Transverse colon (tissue), 4 donors: ENCODE data around the gene PPP1R36. TPM values are rescaled to one million over a fixed set of nuclear protein-coding genes. Genes with fewer than 3 reads are reported as not detected.
"Not testable (repeated sequence)": the region's sequence is repeated elsewhere in the genome, so short reads cannot be mapped to it uniquely, and the experiment has no call there.

Experiments
- DNase-seq: peaks from one replicate; pipeline ENCODE4 v3.0.0-alpha.2; 2019
- H3K27ac ChIP-seq, 4 donors: fragments of 200-600 bp; sonication (generic); 2 replicates each; pipeline ENCODE4 v1.5.1; 2016 to 2018; ENCODE audit warnings: inconsistent platforms in 4 of 4
- H3K27me3 ChIP-seq: fragments of 200-600 bp; sonication (generic); 2 replicates; pipeline ENCODE4 v1.5.1; 2017; ENCODE audit warnings: inconsistent platforms
- H3K36me3 ChIP-seq, 4 donors: fragments of 200-600 bp; sonication (generic); 2 replicates each; pipeline ENCODE4 v1.5.1; 2017 to 2019; ENCODE audit warnings: inconsistent platforms in 4 of 4
- H3K4me1 ChIP-seq, 4 donors: fragments of 200-600 bp; sonication (generic); 2 replicates each; pipeline ENCODE4 v1.5.1; 2017 to 2020; ENCODE audit warnings: inconsistent platforms in 4 of 4
- H3K4me3 ChIP-seq, 4 donors: fragments of 200-600 bp; sonication (generic); 1 replicate in 1 of 4; 2 replicates in 3 of 4; pipeline versions ENCODE4 v1.5.1 to v1.6.1; 2017 to 2019; ENCODE audit warnings: inconsistent platforms in 4 of 4
- H3K9me3 ChIP-seq, 2 donors: fragments of 200-600 bp; sonication (generic); 2 replicates each; pipeline ENCODE4 v1.5.1; 2017 to 2019; ENCODE audit warnings: inconsistent platforms in 2 of 2
- CTCF ChIP-seq, 5 experiments: fragments of 200-600 bp in 3 of 5; fragments of 450-650 bp in 2 of 5; sonication (generic) in 3 of 5; IDR thresholded peaks; 1 replicate in 2 of 5; 2 replicates in 3 of 5; pipeline ENCODE4 v1.5.1; 2016 to 2017; ENCODE audit warnings: antibody characterized with exemption in 5 of 5, inconsistent platforms in 3 of 5, mild to moderate bottlenecking in 2 of 5, moderate library complexity in 1 of 5
- EP300 ChIP-seq: sonication (generic); formaldehyde crosslinking; IDR thresholded peaks from one replicate; pipeline ENCODE4 v1.6.1; 2017; ENCODE audit warnings: antibody characterized with exemption, low read depth
- POLR2A ChIP-seq: fragments of 450-650 bp; IDR thresholded peaks from one replicate; pipeline ENCODE4 v1.6.1; 2016; ENCODE audit warnings: antibody characterized with exemption, mild to moderate bottlenecking, moderate library complexity
- POLR2AphosphoS5 ChIP-seq, 3 donors: sonication (generic); formaldehyde crosslinking; IDR thresholded peaks; one replicate each; pipeline ENCODE4 v1.6.1; 2016; ENCODE audit warnings: antibody characterized with exemption in 3 of 3
- WGBS, 2 donors: methylation state at CpG; one replicate each; pipeline ENCODE4 v1.1.5; 2018; ENCODE audit warnings: low coverage in 1 of 2; 5-methylcytosine and 5-hydroxymethylcytosine counted together
- in situ Hi-C, 4 donors: fragments of 200-750 bp; cut with MboI; loops; one replicate each; pipeline versions ENCODE4 v1.15.0 to v1.15.1; 2017; ENCODE audit warnings: low sequenced_read_pairs in 3 of 4, low pct_ligation_motif_present in 1 of 4, low pct_unique_long_range_greater_than_20kb in 1 of 4
- intact Hi-C: fragments of 100-400 bp; cut with DNase I; formaldehyde crosslinking; loops from one replicate; pipeline ENCODE4 v1.15.1; 2023; ENCODE audit warnings: low total_unique reads
- total RNA-seq, 4 donors: library from RNA; depleted of rRNA; stranded (reverse); fragments of >200 nt; gene quantifications; one replicate each; pipeline ENCODE4 v1.1.0, GENCODE V29; 2016

The PPP1R36 gene
- total RNA-seq, 4 donors from 2014 or later, result 2.4 to 11.2 (median 9.1) TPM

- in situ Hi-C loops, result no loop called here
- 79 to 80% methylated on average over 6 of the region's 6 CpGs for WGBS, 2 donors
- no peak overlapping the region for H3K4me3 ChIP-seq
Observed at GRCh38 chr14:64563696-64564095, 13.9 kb downstream of the PPP1R36 start.

GRCh38 chr14:64566651-64567122 lies 16.9 kb downstream of the PPP1R36 start:
- H3K4me1 ChIP-seq, result peaks cover 0 to 24% (median 5%) of the 10 kb centered on the region in 4 donors
- peak overlapping the region; percentile 37 to 77 (median 62) for H3K27ac ChIP-seq
- no peak overlapping the region for H3K4me3 ChIP-seq
- intact Hi-C loops, result loop anchor here (2.0 kb wide), 1 partner anchor 44 kb away; no protein-coding TSS in a partner anchor
- no peak for TF ChIP-seq POLR2A
- no peak for TF ChIP-seq CTCF (IDR thresholded peaks at IDR 0.05)
- no peak for TF ChIP-seq EP300
- no peak for TF ChIP-seq POLR2AphosphoS5 (IDR thresholded peaks at IDR 0.05)
- no peaks in the 10 kb centered on the region for H3K36me3 ChIP-seq
- 72% methylated on average over 5 of the region's 5 CpGs; no CpG with 5 or more reads in 1 of the 2 donors for whole genome bisulfite sequencing, 2 donors
- in situ Hi-C loops, result no loop called here
- DNase-seq, result no peak
- no peaks in the 10 kb centered on the region for H3K27me3 ChIP-seq
- H3K9me3 ChIP-seq, result no peaks in the 10 kb centered on the region

More at GRCh38 chr14:64563696-64564095, 13.9 kb downstream of the PPP1R36 start:
- no peaks in the 10 kb centered on the region for H3K9me3 ChIP-seq
- no peak overlapping the region for H3K27ac ChIP-seq
- intact Hi-C loops, result no loop called here
- no peaks in the 10 kb centered on the region for H3K27me3 ChIP-seq
- H3K4me1 ChIP-seq, result peaks cover 0 to 13% (median 3%) of the 10 kb centered on the region in 4 donors
- H3K36me3 ChIP-seq, result no peaks in the 10 kb centered on the region
- no peak for DNase-seq
- no peak for TF ChIP-seq POLR2AphosphoS5 (IDR thresholded peaks at IDR 0.05)
- TF ChIP-seq EP300, result no peak
- no peak for TF ChIP-seq POLR2A

- Histone ChIP-seq H3K9me3 (no peaks in the 10 kb centered on the region), H3K27me3 (no peaks in the 10 kb centered on the region), H3K36me3 (no peaks in the 10 kb centered on the region), H3K27ac (peak overlapping the region; percentile 56 to 77 (median 68)), H3K4me3 (no peak overlapping the region), H3K4me1 (peaks cover 0 to 32% (median 8%) of the 10 kb centered on the region in 4 donors)
- peak in 2 of 3 donors; percentile 41 to 57 for TF ChIP-seq POLR2AphosphoS5 (IDR thresholded peaks at IDR 0.05)
- TF ChIP-seq CTCF (IDR thresholded peaks at IDR 0.05), result no peak
- intact Hi-C loops, result no loop called here
- in situ Hi-C loops, result no loop called here
- 61 to 67% methylated on average over 1 to 3 of the region's 3 CpGs for WGBS, 2 donors
- peak; percentile 26 for DNase-seq
Observed at GRCh38 chr14:64569138-64569631, 19.4 kb downstream of the PPP1R36 start.

- peaks cover 0 to 32% (median 8%) of the 10 kb centered on the region in 4 donors for H3K4me1 ChIP-seq
Observed at GRCh38 chr14:64569646-64570045, 19.9 kb downstream of the PPP1R36 start.

GRCh38 chr14:64572386-64573104 lies 22.8 kb downstream of the PPP1R36 start:
- Histone ChIP-seq H3K36me3 (no peaks in the 10 kb centered on the region), H3K27me3 (no peaks in the 10 kb centered on the region), H3K4me1 (peaks cover 0 to 24% (median 6%) of the 10 kb centered on the region in 4 donors), H3K27ac (peak overlapping the region; percentile 33 to 77 (median 48)), H3K4me3 (no peak overlapping the region), H3K9me3 (no peaks in the 10 kb centered on the region)
- intact Hi-C loops, result no loop called here
- DNase-seq, result no peak
- no peak for TF ChIP-seq POLR2A
- TF ChIP-seq EP300, result no peak
- TF ChIP-seq CTCF (IDR thresholded peaks at IDR 0.05), result no peak
- TF ChIP-seq POLR2AphosphoS5 (IDR thresholded peaks at IDR 0.05), result no peak
- in situ Hi-C loops, result no loop called here

More at GRCh38 chr14:64569646-64570045, 19.9 kb downstream of the PPP1R36 start:
- H3K36me3 ChIP-seq, in situ Hi-C loops, H3K4me3 ChIP-seq, intact Hi-C loops, H3K27me3 ChIP-seq, H3K9me3 ChIP-seq, DNase-seq: not testable (repeated sequence)
- peak overlapping the region; percentile 56 to 77 (median 68) for H3K27ac ChIP-seq
- WGBS, 2 donors, result 81 to 84% methylated on average over 4 to 7 of the region's 7 CpGs
